ENCODE measurements around the gene SH3BP5L.

SH3BP5L gene

DNA sequence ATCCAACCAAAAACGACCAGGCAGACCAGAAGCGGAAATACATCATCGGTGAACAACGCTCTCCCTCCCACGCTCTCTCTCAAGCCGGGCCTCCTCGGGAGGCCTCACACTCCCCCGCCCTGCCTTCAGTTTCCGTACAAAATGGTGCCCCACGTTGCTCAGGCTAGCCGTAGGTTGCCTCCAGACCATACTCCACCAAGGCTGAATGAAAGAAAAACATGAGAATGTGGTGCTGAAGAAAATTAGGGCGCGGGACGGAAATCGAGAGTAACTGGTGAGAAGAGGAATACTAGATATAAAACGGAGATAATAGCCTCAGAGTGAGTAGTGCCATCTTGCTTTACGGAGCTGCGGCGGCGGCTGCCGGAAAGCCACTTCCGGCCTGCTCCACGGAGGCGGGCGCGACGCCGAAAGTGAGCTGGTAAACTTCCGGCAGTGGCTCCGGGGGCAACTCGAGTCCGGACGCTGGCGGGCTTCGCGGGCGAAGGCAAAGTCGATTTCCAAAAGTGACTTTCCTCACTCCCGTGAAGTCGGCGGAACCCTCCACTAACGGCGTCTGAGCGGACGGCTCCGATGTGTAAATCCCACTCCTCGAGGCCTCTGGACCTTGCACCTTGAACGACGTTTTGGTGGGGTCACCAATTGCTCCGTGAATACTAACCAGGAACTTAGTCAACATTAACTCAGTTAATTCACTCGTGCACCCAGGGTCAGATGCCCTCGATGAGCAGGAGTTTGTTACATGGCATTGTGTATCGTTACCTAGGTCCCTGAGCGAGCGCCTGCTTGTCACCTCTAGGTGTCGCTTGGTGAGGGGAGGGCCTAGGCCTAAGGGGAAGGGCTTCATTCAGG, at the start of gene SH3BP5L:
TSS of gene SH3BP5L (minus strand) at position 7 of the 852 bp plus-strand sequence. CDS start 980 bp downstream, outside the sequence.
- peak; percentile 78 to 82 for DNase-seq (ENCODE audit: low read depth in 1 of 2, low spot score in 1 of 2)

GRCh38 chr1:248873993-248874533, 48.3 kb upstream of the SH3BP5L start:
- DNase-seq (ENCODE audit: low read depth in 1 of 2, low spot score in 1 of 2), result peak; percentile 74 to 75

GRCh38 chr1:248873409-248873992, 47.8 kb upstream of the SH3BP5L start:
- peak; percentile 87 to 88 for DNase-seq (ENCODE audit: low read depth in 1 of 2, low spot score in 1 of 2)

DNA sequence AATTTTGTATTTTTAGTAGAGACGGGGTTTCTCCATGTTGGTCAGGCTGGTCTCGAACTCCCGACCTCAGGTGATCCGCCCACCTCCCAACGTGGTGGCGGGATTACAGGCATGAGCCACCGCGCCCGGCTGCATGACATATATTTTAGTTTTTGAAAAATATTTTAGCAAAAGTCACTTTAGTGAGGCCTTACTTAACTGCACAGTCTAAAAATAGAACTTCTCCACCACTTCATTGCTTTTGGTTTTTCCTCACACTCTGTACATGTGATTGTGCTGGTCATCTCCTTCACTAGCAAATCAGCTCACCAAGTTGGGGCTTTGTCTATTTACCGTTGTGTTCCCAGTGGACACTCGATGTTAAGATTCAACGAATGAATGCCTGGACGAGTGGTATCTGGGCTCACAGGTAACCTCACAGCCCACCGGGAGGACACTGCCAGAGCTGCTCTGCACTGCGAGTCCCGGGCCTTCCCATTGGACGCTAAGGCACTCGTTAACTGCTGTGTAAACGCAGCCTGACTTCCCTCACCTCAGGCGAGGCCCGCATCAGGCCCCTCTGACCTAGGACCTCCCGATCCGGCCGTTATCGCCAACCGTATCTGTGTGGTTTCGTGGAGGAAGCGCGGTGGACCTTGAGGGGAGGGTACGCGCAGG, 47.2 kb upstream of the SH3BP5L start:
- peak in 1 of 2 donors; percentile 19 for DNase-seq (ENCODE audit: low read depth in 1 of 2, low spot score in 1 of 2)

- DNase-seq (ENCODE audit: low read depth in 1 of 2, low spot score in 1 of 2), result no peak
These were observed 46.2 kb upstream of the SH3BP5L start for GRCh38 chr1:248871837-248872401.

DNA sequence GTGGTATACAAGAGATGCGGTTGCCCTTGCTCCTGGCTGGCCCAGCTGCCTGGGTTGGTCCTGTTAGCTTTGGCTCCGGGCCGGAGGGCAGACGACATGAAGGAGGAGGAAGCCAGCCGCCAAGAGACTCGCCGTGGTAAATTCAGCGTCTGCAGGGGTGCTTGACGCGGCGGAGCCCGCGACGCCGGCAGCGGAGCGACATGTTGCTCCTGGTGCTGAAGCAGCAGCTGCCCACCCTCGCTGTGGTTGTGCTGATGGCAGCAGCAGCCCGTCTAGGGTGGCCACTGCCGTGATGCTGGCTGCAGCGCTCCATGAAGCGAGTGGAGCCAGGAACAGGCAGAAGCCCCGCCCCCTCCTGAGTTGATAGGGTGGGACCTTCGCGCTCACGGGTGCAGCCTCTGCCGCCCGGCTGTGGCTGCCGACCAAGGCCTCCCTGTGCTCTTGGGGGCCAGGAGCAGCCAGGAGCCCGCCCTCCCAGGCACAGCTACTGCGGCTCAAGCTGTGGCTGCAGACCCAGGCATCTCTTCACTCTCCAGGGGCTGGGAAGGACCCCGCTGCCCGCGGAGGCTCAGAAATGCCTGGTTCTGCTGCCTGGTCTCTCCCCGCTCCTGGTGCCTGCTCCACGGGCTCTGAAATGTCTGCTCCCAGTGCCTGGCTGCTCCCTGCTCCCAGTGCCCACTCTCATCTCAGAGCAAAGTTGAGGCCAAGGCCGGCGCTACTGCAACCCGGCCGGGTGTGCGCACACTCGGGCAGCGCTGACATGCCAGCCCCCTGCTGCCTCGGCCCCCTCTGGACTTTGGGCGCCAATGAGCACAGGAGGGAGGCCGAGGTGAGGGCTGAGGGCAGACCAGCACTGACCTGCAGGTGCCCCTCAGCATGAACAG, 37.5 kb upstream of the SH3BP5L start:
- peak; percentile 54 to 60 for DNase-seq (ENCODE audit: low read depth in 1 of 2, low spot score in 1 of 2)

DNA sequence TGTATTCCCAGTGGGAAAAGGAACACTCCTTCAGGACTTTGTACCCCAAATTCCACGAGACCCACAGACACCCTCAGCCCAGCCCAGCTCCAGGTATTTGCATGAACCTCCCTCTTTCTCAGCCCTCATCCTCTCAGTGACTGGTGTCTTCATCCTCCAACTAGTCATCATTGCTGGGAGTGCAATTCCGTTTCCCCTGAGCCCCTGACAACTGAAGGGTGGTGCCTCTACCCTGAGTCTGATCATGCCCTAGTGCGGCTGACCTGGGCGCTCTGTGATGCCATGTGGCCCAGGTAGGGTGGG, 36.9 kb upstream of the SH3BP5L start:
- DNase-seq (ENCODE audit: low read depth in 1 of 2, low spot score in 1 of 2), result no peak

DNA sequence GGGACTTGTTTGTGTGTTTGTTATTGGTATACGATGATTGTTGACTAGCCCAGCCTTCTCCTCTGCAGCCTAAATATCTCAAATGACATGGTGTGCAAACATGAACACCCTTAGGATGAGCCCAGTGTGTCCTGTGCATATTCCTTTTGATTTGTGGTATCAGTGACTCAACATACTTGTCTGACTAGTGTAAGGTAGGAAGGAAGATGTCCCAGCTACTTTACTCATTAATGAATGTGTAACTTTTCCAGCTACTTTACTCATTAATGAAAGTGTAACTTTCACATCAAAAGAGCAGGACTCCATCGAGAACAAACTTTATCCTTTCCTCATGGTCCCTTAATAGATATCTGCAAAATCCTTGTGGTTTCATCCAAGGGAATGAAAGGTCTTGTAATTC, 35.9 kb upstream of the SH3BP5L start:
- no peak for DNase-seq (ENCODE audit: low read depth in 1 of 2, low spot score in 1 of 2)

DNA sequence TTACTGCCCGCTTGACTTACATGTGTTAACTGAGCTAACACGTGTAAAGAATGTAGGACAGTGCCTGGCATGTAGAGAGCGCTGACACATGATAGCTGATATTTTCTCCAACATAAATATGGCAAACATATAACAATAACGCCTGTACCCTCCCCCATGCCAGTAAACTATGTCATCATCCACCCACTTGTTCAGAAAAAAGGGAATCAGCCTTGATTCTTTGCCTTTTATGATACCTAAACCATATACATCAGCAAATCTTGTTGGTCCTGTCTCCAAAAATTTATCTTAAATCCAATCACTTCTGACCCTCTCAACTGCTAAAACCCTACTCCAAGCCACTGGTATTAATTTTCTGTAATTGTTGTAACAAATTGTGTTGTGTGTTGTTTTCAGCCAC, 34.3 kb upstream of the SH3BP5L start:
- no peak for DNase-seq (ENCODE audit: low read depth in 1 of 2, low spot score in 1 of 2)

- peak; percentile 92 to 95 for DNase-seq (ENCODE audit: low read depth in 1 of 2, low spot score in 1 of 2)
These were observed 33.5 kb upstream of the SH3BP5L start, which contains the start of gene ZNF692 for GRCh38 chr1:248858891-248859889. TSS of gene ZNF692 (minus strand) at chr1:248859085. CDS start at chr1:248858309, 776 bp downstream.

- no peak for DNase-seq (ENCODE audit: low read depth in 1 of 2, low spot score in 1 of 2)
These were observed 32.6 kb upstream of the SH3BP5L start for GRCh38 chr1:248858096-248858890.

- no peak for DNase-seq (ENCODE audit: low read depth in 1 of 2, low spot score in 1 of 2)
These were observed 32.0 kb upstream of the SH3BP5L start for GRCh38 chr1:248857749-248858095.

DNA sequence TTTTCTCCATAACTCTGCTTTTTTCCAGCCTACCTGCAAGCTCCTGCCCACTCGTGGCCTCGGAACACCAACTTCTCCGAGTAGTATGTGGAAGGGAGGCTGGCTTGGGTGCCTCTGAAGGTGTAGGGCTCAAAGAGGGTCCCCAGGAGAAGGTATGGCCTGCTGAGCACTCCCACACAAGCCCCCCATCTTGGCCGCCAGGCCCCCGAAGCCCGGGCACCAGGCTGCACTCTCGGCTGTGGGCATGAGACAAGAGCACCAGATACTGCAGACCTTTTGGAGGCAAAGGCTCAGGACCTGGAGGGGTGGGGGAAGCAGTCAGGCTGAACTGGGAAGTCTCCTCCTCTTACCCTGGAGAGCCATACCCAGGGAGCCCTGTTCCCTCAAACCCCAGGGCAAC, 31.5 kb upstream of the SH3BP5L start:
- DNase-seq (ENCODE audit: low read depth in 1 of 2, low spot score in 1 of 2), result no peak

- no peak for DNase-seq (ENCODE audit: low read depth in 1 of 2, low spot score in 1 of 2)
These were observed 30.5 kb upstream of the SH3BP5L start for GRCh38 chr1:248856176-248856575.

DNA sequence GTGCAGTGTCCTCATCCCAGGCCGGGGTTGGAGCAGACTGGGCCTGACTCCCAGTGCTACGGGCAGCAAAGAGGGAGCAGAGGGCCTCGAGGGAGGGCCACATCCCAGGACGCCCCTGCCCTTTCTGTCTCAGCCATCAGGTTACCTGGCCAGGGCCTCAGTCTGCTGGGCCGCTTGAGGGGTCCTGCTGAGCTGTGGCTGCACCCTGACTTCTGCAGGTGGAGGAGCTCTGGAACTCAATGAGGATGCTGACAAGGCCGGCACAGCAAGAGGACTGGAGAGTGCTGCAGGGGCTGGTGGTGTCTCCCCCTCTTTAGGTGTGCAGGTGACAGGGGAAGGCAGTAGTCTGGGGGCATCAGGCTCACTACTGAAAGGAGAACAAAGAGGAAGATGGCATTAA, 29.9 kb upstream of the SH3BP5L start:
- no peak for DNase-seq (ENCODE audit: low read depth in 1 of 2, low spot score in 1 of 2)

GRCh38 chr1:248853663-248854375, 28.1 kb upstream of the SH3BP5L start:
- DNase-seq (ENCODE audit: low read depth in 1 of 2, low spot score in 1 of 2), result no peak

GRCh38 chr1:248852481-248853405, 27.0 kb upstream of the SH3BP5L start:
- no peak for DNase-seq (ENCODE audit: low read depth in 1 of 2, low spot score in 1 of 2)
